ENCODE results near the gene RARB.

DNA sequence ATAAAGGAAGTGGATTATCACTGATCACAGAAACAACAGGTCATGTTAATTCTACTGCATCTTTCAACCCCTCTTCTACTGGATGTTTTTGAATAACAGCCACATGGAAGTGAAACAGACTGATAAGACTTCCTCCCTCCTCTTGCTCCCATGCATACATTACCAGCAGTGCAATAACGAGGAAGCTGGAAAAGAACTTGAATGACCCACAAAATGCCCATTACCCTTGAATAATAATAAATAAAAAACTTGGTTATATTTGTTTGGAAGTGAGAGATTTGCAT lies 51.6 kb downstream of the RARB start:
- TF ChIP-seq, protein P1, sequence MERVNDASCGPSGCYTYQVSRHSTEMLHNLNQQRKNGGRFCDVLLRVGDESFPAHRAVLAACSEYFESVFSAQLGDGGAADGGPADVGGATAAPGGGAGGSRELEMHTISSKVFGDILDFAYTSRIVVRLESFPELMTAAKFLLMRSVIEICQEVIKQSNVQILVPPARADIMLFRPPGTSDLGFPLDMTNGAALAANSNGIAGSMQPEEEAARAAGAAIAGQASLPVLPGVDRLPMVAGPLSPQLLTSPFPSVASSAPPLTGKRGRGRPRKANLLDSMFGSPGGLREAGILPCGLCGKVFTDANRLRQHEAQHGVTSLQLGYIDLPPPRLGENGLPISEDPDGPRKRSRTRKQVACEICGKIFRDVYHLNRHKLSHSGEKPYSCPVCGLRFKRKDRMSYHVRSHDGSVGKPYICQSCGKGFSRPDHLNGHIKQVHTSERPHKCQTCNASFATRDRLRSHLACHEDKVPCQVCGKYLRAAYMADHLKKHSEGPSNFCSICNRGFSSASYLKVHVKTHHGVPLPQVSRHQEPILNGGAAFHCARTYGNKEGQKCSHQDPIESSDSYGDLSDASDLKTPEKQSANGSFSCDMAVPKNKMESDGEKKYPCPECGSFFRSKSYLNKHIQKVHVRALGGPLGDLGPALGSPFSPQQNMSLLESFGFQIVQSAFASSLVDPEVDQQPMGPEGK (CRISPR knock-in tag; IDR thresholded peaks at IDR 0.05; ENCODE audit: borderline replicate concordance), result no peak
- TF ChIP-seq RARB (CRISPR knock-in tag; IDR thresholded peaks at IDR 0.05), result no peak
- TF ChIP-seq, protein P2, sequence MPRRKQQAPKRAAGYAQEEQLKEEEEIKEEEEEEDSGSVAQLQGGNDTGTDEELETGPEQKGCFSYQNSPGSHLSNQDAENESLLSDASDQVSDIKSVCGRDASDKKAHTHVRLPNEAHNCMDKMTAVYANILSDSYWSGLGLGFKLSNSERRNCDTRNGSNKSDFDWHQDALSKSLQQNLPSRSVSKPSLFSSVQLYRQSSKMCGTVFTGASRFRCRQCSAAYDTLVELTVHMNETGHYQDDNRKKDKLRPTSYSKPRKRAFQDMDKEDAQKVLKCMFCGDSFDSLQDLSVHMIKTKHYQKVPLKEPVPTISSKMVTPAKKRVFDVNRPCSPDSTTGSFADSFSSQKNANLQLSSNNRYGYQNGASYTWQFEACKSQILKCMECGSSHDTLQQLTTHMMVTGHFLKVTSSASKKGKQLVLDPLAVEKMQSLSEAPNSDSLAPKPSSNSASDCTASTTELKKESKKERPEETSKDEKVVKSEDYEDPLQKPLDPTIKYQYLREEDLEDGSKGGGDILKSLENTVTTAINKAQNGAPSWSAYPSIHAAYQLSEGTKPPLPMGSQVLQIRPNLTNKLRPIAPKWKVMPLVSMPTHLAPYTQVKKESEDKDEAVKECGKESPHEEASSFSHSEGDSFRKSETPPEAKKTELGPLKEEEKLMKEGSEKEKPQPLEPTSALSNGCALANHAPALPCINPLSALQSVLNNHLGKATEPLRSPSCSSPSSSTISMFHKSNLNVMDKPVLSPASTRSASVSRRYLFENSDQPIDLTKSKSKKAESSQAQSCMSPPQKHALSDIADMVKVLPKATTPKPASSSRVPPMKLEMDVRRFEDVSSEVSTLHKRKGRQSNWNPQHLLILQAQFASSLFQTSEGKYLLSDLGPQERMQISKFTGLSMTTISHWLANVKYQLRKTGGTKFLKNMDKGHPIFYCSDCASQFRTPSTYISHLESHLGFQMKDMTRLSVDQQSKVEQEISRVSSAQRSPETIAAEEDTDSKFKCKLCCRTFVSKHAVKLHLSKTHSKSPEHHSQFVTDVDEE (CRISPR knock-in tag; IDR thresholded peaks at IDR 0.05), result no peak
- TF ChIP-seq ZFP30 (CRISPR knock-in tag; IDR thresholded peaks at IDR 0.05), result no peak
- TF ChIP-seq TCF4 (CRISPR knock-in tag; IDR thresholded peaks at IDR 0.05; ENCODE audit: borderline replicate concordance), result no peak
- TF ChIP-seq, protein P3, sequence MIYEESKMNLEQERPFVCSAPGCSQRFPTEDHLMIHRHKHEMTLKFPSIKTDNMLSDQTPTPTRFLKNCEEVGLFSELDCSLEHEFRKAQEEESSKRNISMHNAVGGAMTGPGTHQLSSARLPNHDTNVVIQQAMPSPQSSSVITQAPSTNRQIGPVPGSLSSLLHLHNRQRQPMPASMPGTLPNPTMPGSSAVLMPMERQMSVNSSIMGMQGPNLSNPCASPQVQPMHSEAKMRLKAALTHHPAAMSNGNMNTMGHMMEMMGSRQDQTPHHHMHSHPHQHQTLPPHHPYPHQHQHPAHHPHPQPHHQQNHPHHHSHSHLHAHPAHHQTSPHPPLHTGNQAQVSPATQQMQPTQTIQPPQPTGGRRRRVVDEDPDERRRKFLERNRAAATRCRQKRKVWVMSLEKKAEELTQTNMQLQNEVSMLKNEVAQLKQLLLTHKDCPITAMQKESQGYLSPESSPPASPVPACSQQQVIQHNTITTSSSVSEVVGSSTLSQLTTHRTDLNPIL (CRISPR knock-in tag; IDR thresholded peaks at IDR 0.05; ENCODE audit: low read depth), result no peak
- no peak for TF ChIP-seq ARNTL (CRISPR knock-in tag; IDR thresholded peaks at IDR 0.05; ENCODE audit: borderline replicate concordance, low read depth)
- no peak for TF ChIP-seq ZFP3 (CRISPR knock-in tag; IDR thresholded peaks at IDR 0.05)
- no peak for TF ChIP-seq PPARA (CRISPR knock-in tag; IDR thresholded peaks at IDR 0.05; ENCODE audit: borderline replicate concordance)
- no peak for TF ChIP-seq TOX (CRISPR knock-in tag; IDR thresholded peaks at IDR 0.05; ENCODE audit: borderline replicate concordance)
- TF ChIP-seq, protein P4, sequence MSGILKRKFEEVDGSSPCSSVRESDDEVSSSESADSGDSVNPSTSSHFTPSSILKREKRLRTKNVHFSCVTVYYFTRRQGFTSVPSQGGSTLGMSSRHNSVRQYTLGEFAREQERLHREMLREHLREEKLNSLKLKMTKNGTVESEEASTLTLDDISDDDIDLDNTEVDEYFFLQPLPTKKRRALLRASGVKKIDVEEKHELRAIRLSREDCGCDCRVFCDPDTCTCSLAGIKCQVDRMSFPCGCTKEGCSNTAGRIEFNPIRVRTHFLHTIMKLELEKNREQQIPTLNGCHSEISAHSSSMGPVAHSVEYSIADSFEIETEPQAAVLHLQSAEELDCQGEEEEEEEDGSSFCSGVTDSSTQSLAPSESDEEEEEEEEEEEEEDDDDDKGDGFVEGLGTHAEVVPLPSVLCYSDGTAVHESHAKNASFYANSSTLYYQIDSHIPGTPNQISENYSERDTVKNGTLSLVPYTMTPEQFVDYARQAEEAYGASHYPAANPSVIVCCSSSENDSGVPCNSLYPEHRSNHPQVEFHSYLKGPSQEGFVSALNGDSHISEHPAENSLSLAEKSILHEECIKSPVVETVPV (CRISPR knock-in tag; IDR thresholded peaks at IDR 0.05), result no peak
- TF ChIP-seq CSDC2 (CRISPR knock-in tag; IDR thresholded peaks at IDR 0.05), result no peak
- TF ChIP-seq ISL1 (CRISPR knock-in tag; IDR thresholded peaks at IDR 0.05), result no peak
- TF ChIP-seq, protein P5, sequence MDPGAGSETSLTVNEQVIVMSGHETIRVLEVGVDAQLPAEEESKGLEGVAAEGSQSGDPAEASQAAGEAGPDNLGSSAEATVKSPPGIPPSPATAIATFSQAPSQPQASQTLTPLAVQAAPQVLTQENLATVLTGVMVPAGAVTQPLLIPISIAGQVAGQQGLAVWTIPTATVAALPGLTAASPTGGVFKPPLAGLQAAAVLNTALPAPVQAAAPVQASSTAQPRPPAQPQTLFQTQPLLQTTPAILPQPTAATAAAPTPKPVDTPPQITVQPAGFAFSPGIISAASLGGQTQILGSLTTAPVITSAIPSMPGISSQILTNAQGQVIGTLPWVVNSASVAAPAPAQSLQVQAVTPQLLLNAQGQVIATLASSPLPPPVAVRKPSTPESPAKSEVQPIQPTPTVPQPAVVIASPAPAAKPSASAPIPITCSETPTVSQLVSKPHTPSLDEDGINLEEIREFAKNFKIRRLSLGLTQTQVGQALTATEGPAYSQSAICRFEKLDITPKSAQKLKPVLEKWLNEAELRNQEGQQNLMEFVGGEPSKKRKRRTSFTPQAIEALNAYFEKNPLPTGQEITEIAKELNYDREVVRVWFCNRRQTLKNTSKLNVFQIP (CRISPR knock-in tag; IDR thresholded peaks at IDR 0.05; ENCODE audit: borderline replicate concordance, low read depth), result no peak

Measured in SK-N-SH treated with all-trans-retinoic acid at 6 μM for 48 hours (cell line).